ENCODE data around the gene SLC22A12. TPM values are rescaled to one million over a fixed set of nuclear protein-coding genes. Genes with fewer than 3 reads are reported as not detected.
"Not testable (repeated sequence)": the region's sequence is repeated elsewhere in the genome, so short reads cannot be mapped to it uniquely, and the experiment has no call there.

Gene SLC22A12
- total RNA-seq, 1 donor from 2014 or later: not detected

- H3K4me3 ChIP-seq (ENCODE audit: low read depth, low read length): no peak overlapping the region
- H3K27me3 ChIP-seq (ENCODE audit: control insufficient read depth, insufficient read depth, low read length): peaks cover 2% of the 10 kb centered on the region
- H3K36me3 ChIP-seq (ENCODE audit: control insufficient read depth, insufficient read depth, low read length): no peaks in the 10 kb centered on the region
- no peak for TF ChIP-seq CTCF (IDR thresholded peaks at IDR 0.05; ENCODE audit: insufficient read depth, low read length, poor library complexity, severe bottlenecking)
- DNase-seq (ENCODE audit: low read depth): no peak
These were observed 2.4 kb downstream of the SLC22A12 start for GRCh38 chr11:64593156-64594105.

- Histone ChIP-seq H3K36me3 (ENCODE audit: control insufficient read depth, insufficient read depth, low read length) (no peaks in the 10 kb centered on the region), H3K27me3 (ENCODE audit: control insufficient read depth, insufficient read depth, low read length) (peaks cover 2% of the 10 kb centered on the region), H3K4me3 (ENCODE audit: low read depth, low read length) (no peak overlapping the region)
- no peak for TF ChIP-seq CTCF (IDR thresholded peaks at IDR 0.05; ENCODE audit: insufficient read depth, low read length, poor library complexity, severe bottlenecking)
- DNase-seq (ENCODE audit: low read depth): no peak
These were observed 3.3 kb downstream of the SLC22A12 start for GRCh38 chr11:64594159-64594939.

- not testable (repeated sequence) for DNase-seq (ENCODE audit: low read depth); H3K36me3 ChIP-seq (ENCODE audit: control insufficient read depth, insufficient read depth, low read length); H3K4me3 ChIP-seq (ENCODE audit: low read depth, low read length); H3K27me3 ChIP-seq (ENCODE audit: control insufficient read depth, insufficient read depth, low read length)
These were observed 4.9 kb downstream of the SLC22A12 start for GRCh38 chr11:64595922-64596321.

GRCh38 chr11:64597671-64598101, 6.7 kb downstream of the SLC22A12 start:
- no peak for DNase-seq (ENCODE audit: low read depth)
- TF ChIP-seq CTCF (IDR thresholded peaks at IDR 0.05; ENCODE audit: insufficient read depth, low read length, poor library complexity, severe bottlenecking): no peak
- Histone ChIP-seq H3K27me3 (ENCODE audit: control insufficient read depth, insufficient read depth, low read length) (no peaks in the 10 kb centered on the region), H3K4me3 (ENCODE audit: low read depth, low read length) (no peak overlapping the region), H3K36me3 (ENCODE audit: control insufficient read depth, insufficient read depth, low read length) (no peaks in the 10 kb centered on the region)

GRCh38 chr11:64598106-64598796, 7.2 kb downstream of the SLC22A12 start:
- Histone ChIP-seq H3K4me3 (ENCODE audit: low read depth, low read length) (no peak overlapping the region), H3K36me3 (ENCODE audit: control insufficient read depth, insufficient read depth, low read length) (no peaks in the 10 kb centered on the region), H3K27me3 (ENCODE audit: control insufficient read depth, insufficient read depth, low read length) (no peaks in the 10 kb centered on the region)
- no peak for TF ChIP-seq CTCF (IDR thresholded peaks at IDR 0.05; ENCODE audit: insufficient read depth, low read length, poor library complexity, severe bottlenecking)
- no peak for DNase-seq (ENCODE audit: low read depth)

Data from kidney epithelial cell (primary cell).